ENCODE results near the gene MAPK12.

DNA sequence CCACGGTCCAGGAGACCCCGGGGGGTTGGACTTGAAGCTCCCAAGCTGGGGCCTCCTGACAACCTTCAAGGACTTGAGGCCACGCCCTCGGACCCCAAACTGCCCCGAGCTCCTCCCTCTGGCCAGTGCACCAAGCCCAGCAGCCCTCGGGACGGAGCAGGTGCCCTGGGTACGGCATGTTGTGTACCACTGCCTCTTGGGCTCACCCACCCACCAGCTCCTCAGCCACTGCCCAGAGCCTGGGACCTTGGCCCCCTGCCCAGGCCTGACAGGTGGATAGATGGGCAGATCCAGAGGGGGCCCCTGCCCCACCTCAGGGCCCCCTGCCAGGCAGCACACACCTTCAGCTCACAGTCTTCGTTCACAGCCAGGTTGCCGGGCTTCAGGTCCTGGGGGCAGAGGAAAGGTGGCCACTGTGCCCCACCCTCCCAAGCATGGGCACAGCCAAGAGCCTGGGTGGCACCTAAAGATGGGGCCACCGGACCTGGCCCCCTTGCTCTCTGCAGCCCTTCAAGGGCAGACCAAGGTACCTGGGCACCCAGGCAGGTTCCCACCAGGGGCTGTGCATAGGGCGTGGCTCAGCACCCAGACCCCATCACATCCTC is 5.1 kb downstream of the MAPK12 start:
- TF ChIP-seq, protein P1, sequence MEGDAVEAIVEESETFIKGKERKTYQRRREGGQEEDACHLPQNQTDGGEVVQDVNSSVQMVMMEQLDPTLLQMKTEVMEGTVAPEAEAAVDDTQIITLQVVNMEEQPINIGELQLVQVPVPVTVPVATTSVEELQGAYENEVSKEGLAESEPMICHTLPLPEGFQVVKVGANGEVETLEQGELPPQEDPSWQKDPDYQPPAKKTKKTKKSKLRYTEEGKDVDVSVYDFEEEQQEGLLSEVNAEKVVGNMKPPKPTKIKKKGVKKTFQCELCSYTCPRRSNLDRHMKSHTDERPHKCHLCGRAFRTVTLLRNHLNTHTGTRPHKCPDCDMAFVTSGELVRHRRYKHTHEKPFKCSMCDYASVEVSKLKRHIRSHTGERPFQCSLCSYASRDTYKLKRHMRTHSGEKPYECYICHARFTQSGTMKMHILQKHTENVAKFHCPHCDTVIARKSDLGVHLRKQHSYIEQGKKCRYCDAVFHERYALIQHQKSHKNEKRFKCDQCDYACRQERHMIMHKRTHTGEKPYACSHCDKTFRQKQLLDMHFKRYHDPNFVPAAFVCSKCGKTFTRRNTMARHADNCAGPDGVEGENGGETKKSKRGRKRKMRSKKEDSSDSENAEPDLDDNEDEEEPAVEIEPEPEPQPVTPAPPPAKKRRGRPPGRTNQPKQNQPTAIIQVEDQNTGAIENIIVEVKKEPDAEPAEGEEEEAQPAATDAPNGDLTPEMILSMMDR (IDR thresholded peaks at IDR 0.05; ENCODE audit: extremely low read depth in 1 of 2, insufficient read depth in 1 of 2, low read depth in 1 of 2, low read length in 2 of 2) = no peak
- TF ChIP-seq, protein P2, sequence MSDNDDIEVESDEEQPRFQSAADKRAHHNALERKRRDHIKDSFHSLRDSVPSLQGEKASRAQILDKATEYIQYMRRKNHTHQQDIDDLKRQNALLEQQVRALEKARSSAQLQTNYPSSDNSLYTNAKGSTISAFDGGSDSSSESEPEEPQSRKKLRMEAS (IDR thresholded peaks at IDR 0.05; ENCODE audit: insufficient read depth, insufficient read length) = no peak
- no peak for TF ChIP-seq EZH2 (IDR thresholded peaks at IDR 0.05; ENCODE audit: borderline replicate concordance, low read depth, low read length, severe bottlenecking)
- no peak for TF ChIP-seq MYC (IDR thresholded peaks at IDR 0.05; ENCODE audit: low read depth, low read length)
- no peak for TF ChIP-seq POLR2A (IDR thresholded peaks at IDR 0.05; ENCODE audit: low read depth, low read length)

Measured in endothelial cell of umbilical vein (primary cell).